Omental fat pad (tissue), 4 donors: Measurements from ENCODE around the gene SOX5. TPM values are rescaled to one million over a fixed set of nuclear protein-coding genes. Genes with fewer than 3 reads are reported as not detected.

ENCODE experiments used
- ATAC-seq: fragments of 150-250 bp; one replicate; pipeline ENCODE4 v1.9.1; 2016; ENCODE audit warnings: mild to moderate bottlenecking, moderate library complexity; ENCODE audit not compliant: low FRiP score
- DNase-seq: peaks from one replicate; pipeline ENCODE4 v3.0.0-alpha.2; 2019; ENCODE audit warnings: low spot score
- CTCF ChIP-seq, 3 donors: fragments of 450-650 bp; IDR thresholded peaks; one replicate each; pipeline ENCODE4 v1.5.1; 2016 to 2017; ENCODE audit warnings: antibody characterized with exemption in 3 of 3, mild to moderate bottlenecking in 3 of 3, moderate library complexity in 2 of 3
- total RNA-seq, 4 donors: library from RNA; depleted of rRNA; stranded (reverse); fragments of >200 nt; gene quantifications; one replicate each; pipeline ENCODE4 v1.1.0, GENCODE V29; 2016

SOX5 gene
- total RNA-seq, 4 donors from 2014 or later, result 22.1 to 67.6 (median 34.6) TPM

DNA sequence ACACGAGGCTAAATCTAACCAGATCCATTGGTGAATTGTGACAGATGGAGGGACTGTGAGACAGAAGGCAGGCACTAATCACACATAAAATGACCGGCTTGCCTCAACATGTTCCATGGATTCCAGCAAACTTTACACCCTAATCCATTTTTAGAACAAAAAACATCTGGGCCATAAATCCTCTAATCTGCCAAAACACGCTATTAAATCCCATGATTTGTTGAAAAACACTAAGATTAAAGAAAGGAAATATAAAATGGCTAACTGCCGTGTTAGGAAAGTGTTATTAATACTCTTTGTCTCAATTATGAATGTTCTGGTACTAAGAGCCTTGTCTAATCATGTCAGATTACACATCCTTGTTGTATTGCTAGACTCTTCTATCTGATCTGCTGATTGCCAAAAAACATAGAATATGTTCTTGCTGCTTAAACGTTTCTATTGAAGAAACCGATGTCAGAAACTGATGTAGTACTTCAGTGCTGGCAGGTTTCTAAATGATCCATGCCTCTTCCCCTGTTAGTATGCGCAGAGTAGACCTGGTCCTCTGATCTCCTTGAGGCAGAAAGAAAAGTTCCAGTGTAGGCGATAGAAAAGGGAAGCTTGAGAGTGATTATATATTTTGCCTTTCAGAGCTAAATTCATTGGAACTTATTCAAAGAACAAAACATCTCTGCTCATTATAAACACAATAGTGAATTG lies 384.9 kb downstream of the SOX5 start:
- ATAC-seq (no peak), DNase-seq (no peak)
- no peak for TF ChIP-seq CTCF (IDR thresholded peaks at IDR 0.05)

DNA sequence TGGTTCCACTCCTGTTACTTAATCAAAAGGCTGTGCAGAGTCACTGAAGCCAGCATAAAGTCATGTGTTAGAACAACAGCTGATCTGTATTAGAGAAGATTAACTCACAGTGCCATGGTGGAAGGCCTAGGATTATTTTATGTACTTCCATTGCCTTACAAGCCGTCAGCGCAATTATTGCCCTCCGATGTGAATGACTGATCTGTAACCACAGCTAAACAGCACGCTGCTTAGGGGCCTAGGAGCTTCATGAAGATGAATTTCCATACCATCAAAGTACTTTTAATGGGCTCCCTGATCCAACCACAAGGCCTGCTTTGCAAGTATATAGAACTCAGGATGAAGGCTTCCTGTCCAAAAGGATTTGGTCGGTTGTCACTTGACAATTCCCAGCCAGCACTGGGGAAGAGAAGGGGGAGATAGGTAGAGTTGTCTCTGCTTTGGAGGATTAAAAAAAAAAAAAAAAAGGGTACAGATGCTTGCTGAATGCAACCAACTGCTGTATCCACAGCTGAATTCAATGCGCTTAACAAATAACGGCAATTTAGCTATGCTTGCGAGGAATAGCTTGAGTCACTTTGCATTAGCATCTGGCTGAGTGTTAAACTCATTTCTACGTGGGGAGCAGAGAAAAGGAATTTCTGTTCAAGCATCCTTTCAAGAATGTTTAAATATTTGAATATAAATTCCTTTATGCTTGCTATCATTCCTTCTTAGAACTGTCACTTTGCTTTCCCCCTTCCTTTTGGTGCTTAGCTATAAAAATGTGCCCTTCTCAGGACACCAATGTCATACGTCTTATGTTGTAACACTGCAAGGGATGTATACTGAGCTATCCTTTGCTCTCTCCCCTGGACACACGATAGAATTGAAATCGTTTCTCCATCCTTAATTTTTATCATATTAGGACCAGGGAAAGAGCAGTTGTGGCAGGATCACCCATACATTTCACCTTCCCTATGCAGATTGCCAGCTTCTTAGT lies 387.8 kb downstream of the SOX5 start:
- ATAC-seq, result no peak
- no peak for DNase-seq
- TF ChIP-seq CTCF (IDR thresholded peaks at IDR 0.05), result no peak

DNA sequence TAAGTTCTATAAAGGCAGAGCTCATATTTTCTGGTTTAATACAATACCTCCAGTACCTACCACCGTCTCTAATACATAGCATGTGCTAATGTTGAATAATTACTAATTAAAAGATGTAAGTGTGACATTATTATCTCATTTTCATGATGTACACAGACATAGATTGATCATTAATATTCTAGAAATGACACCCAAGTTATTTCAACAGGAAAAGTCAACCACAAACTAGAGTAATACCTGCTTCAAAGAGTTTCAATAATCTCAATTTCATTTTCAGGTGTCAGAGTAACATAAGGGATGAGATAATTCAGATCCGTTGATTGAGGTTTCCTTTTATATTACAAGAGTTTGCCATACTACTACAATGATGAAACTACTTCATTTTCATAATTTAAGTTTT lies 388.9 kb downstream of the SOX5 start:
- ATAC-seq (no peak), DNase-seq (no peak)
- no peak for TF ChIP-seq CTCF (IDR thresholded peaks at IDR 0.05)

- no peak for ATAC-seq
These were observed 390.2 kb downstream of the SOX5 start for GRCh38 chr12:23559268-23559753.

DNA sequence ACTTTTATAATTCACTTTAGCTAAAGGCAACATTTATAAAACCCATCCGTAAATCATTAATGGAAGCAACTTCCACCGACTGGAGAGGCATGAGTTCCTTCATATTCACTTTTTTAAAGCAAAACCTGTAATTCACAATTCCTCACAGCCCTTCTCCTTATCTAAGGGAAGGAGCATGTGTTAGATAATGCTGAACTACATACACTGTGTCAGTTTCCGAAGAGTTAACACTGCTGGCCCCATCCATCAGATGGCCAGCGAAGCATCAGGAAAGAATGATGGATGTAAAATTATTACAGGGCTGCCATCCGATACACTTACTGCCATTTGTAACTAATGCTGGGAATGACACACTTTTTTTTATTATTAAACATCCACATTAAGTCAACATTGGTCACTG lies 392.8 kb downstream of the SOX5 start:
- no peak for DNase-seq
- TF ChIP-seq CTCF (IDR thresholded peaks at IDR 0.05), result no peak
- no peak for ATAC-seq

More at GRCh38 chr12:23559268-23559753, 390.2 kb downstream of the SOX5 start:
- TF ChIP-seq CTCF (IDR thresholded peaks at IDR 0.05), result no peak
- no peak for DNase-seq

DNA sequence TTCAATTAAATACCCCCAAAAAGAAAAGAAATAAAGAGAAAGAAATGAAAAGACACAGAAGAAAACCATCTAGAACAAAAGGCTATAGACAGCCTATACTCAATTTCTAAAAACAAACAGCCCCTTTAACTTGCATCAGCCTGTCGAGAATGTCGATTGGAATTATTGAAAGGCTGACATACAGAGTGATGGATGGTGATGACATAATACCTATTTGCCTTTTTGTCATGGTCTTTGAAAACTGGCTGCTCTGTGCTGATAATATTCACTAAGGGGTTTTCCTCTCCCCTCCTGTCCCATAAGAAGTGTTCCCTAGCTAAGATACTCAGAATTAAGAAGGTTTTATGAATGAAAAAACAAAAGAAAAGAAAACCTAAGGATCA lies 393.7 kb downstream of the SOX5 start:
- no peak for TF ChIP-seq CTCF (IDR thresholded peaks at IDR 0.05)
- ATAC-seq (no peak), DNase-seq (no peak)
